NOMO-1 treated with dmso at 0.1 percent for 144 hours (cell line): ENCODE results near the gene AXL.
A peak's percentile ranks its signal among the peaks of the same experiment; 100 is the strongest.
"Not testable (repeated sequence)": the region's sequence is repeated elsewhere in the genome, so short reads cannot be mapped to it uniquely, and the experiment has no call there.

Source experiments
- DNase-seq: peaks from one replicate; lab custom pipeline; 2025; ENCODE audit not compliant: unreplicated experiment; lab: John Stamatoyannopoulos, UW

AXL gene

DNA sequence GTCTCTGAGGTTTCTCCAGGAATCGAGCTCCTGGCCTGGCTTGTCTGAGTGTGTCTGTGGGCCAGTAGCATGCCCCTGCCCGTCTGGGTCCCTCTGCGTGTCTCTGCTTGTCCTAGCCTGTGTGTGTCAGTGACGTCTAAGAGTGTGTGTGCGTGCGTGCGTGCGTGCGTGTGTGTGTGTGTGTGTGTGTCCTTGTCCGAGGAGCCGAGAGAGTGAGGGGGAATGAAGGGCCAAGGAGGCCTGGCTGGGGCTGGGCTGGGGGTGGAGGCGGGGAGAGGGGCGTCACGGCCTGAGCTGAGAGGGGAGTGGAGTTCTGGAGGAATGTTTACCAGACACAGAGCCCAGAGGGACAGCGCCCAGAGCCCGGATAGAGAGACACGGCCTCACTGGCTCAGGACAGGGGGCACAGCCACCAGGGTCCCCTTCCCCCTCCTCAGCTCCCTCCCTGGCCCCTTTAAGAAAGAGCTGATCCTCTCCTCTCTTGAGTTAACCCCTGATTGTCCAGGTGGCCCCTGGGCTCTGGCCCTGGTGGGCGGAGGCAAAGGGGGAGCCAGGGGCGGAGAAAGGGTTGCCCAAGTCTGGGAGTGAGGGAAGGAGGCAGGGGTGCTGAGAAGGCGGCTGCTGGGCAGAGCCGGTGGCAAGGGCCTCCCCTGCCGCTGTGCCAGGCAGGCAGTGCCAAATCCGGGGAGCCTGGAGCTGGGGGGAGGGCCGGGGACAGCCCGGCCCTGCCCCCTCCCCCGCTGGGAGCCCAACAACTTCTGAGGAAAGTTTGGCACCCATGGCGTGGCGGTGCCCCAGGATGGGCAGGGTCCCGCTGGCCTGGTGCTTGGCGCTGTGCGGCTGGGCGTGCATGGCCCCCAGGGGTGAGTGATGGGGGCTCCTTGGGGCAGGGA, at the start of gene AXL:
AXL (plus strand) TSS at position 609 of the 893 bp plus-strand sequence; CDS start at position 779, 170 bp downstream.
- no peak for DNase-seq

DNA sequence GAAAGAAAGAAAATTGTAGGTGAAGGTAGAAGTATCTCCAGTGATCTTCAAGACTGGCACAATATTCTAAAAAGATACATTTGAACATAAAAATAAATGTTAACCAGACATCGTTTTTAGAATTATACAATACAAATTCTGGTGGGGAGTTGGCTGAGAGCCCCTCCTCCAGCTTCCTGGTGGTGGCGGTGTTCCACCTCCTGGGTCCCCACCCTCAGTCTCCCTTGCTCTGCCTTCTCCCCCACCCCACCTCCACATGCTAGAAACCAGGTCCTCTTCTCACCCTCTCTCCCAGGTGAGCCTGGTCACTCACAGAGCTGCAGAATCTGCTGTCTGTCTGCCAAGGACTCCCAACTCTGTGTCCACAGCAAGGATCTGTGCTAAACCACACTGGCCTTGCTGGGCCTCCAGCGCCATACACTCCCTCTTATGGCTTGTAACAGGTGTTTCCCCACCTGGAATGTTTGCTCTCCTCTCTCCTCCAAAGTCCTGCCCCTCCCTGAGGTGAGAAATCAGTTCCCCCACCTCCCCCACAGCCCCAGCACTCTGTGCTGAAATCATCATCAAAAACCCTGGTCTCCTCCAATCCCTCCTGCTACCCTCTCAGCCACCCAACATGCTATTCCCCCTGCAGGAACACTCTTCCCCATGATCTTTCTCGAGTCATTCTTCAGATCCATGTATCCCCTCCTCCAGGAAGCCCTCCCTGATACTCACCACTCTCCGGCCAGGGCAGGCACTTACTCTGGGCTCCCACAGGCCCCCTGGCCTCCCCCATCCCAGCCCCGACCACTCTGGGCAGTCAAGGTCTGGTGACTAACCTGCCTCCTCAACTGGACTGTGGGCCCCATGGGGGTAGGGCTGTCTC, 46.5 kb upstream of the AXL start:
- no peak for DNase-seq

DNA sequence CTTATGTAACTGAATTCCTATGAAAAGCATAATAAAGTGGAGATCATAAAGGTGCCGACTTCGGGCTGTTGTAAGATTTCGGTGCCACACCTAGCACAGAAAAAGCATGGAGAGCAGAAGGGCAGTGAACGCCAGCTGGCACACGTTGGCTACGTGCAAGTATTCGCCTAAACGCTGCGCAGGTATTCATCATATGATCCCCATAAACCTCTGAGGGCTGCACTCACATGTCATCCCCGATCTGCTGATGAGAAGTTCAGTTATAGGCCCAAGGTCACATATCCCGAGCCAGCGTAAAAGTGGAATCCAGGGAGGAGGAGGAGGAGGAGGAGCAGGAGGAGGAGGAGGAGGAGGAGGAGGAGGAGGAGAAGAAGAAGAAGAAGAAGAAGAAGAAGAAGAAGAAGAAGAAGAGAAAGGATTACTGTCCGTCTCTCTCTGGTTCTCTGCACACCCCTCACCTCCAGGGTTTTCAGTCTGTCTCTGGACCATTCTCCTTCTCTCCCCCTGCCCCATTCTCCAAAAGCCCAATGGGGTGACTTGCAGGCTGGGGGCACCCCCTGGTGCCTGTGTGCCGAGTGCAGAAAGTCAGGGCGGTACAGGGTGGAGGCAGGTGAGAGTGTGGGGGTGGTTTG, 44.6 kb upstream of the AXL start:
- no peak for DNase-seq

DNA sequence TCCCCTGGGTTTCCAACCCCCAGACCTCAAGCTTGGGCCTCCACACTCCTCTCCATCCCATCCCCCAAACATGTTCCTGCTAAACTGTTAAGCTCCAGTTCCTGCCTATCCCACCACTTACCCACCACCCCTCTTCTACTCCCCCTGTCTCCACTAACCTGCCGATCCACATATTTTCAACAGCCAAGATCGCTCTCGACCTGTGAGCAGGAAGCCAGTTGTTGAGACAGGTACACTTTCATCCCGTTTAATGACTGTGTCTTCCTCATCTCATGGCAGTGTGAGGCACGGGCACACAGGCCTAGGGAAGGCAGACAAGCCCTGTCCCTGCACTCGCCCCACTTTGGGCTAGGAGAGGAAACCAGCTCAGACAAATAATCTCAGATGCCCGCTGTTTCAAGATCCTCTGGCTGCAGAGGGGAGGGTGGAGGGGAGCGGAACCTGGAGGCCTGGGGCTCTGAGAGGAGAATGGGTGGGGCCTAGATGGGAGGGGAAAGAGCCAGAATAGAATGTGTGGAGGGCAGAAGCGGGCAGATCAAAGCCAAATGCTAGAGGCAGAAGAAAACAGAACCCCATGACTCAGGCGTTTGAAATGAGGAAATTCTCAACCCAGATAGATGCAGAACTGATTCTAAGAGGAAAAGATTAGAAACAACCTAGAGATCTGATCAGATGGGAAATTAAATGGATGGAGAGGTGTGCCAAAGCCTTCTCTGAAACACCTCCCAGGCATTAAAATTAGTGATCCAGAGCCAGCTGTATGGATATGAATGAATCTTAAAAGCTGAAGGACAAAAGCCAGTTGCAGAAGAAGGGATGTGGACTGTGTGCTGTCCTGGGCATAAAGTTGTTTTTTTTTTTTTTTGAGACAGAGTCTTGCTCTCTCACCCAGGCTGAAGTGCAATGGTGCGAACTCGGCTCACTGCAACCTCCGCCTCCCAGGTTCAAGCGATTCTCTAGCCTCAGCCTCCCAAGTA, 42.9 kb upstream of the AXL start:
- peak; percentile 98 for DNase-seq

DNA sequence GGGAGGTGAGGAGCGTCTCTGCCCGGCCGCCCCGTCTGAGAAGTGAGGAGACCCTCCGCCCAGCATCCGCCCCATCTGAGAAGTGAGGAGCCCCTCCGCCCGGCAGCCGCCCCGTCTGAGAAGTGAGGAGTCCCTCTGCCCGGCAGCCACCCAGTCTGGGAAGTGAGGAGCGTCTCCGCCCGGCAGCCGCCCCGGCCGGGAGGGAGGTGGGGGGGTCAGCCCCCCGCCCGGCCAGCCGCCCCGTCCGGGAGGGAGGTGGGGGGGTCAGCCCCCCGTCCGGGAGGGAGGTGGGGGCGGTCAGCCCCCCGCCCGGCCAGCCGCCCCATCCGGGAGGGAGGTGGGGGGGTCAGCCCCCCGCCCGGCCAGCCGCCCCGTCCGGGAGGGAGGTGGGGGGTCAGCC, 38.9 kb upstream of the AXL start:
- DNase-seq, result not testable (repeated sequence)

DNA sequence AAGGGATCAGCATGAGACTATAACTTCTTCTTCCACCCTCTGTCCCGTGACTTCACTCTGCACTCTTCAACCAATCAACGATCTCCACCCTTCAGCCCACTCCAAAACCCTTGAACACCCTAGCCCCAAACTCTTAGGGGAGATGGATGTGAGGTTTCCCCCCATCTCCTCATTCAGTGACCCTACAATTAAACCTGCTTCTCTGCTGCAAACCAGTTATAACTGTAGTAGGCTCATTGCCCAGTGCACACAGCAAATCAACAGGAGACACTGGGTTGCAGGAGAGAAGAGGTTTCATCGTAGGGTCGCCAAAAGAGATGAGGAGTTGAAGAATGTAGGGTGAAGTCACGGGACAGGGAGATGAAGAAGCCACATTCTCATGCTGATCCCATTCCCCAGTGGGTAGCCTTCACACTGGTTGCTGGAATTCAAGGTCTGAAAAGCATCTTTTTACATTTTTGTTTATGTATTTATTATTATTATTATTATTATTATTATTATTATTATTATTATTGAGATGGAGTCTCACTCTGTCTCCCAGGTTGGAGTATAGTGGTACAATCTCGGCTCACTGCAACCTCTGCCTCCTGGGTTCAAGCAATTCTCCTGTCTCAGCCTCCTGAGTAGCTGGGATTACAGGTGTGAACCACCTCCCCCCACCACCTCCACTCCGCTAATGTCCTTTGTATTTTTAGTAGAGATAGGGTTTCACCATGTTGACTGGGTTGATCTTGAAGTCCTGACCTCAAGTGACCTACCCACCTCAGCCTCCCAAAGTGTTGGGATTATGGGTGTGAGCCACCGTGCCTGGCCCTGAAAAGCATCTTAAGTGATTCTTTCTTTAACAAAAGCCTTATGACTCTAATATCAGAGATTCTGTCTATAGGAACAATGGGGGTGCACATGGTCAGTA, 31.8 kb upstream of the AXL start:
- no peak for DNase-seq

DNA sequence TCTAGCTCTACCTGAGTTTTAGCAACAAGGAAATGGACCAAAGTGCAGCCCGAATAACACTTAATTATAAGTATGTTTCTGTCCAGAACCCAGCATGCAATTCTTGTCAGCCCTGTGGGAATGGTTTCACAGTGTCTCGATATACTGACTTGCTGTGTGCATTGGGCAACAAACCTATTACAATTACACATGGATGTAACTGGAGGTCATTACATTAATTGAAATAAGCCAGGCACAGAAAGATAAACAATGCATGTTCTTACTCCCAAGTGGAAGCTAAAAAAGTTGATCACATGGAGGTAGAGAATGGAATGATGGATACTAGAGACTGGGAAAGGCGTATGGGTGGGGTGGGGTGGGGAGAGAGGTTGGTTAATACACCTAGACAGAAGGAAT, 31.1 kb upstream of the AXL start:
- DNase-seq, result no peak

DNA sequence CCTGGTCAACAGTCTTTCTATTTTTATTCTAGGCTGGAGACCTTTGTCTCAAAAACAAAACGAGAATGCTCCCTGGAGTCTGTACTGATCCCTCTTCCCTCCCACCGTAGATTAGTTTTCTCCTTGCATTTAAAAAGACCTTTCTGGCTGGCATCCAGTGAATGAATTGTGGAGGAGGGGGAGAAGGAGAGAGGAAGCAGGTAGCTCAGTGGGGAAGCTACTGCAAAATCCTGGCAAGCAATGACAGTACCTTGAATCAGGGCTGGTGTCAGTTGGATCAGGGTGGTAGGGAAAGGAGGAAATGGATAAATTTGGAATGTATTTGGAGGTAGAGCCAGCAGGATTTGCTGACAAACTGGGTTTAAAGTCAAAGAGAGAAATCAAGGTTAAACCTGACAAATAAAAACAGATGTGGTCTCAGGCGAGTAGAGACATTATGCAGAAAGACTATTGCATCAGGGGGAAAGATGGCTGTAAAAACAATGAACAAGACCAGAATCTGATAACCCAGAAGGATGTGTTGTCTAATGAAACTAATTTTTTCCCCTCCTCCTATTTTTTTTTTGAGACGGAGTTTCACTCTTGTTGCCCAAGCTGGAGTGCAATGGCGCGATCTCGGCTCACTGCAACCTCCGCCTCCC, 29.5 kb upstream of the AXL start:
- DNase-seq, result no peak

DNA sequence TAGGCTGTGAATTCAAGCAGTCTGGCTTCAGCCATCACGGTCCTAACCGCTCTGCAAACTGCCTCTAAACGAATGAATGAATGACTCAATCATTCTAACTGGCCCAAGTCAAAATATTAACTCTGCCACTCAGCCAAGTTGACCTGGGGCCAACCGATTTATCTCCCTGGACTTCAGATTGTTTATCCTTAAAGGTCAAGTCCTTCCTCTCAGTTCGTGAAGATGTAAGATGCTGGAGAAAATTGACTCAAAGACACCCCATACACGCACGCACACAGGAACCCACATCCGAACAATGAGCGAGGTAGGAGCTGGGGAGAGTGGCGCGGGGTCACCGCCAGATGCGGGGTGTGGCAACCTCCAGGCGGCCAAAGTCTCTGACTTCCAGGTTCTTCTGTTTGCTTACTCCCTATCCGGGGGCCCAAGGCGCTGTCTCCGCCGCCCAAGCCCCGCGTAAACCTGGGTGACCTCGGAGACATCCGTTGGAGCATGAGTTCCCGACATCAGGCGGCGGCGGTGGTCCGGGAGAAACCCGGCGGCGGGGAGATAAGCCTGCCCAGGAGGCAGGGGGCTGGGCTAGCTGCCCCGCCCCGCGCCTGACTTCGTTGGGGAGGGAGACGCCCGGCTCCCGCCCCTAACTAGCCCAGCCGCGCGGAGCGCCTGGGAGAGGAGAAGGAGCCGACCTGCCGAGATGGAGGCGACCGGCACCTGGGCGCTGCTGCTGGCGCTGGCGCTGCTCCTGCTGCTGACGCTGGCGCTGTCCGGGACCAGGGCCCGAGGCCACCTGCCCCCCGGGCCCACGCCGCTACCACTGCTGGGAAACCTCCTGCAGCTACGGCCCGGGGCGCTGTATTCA, 26.2 kb upstream of the AXL start, which contains the start of gene CYP2S1:
CYP2S1 (plus strand) TSS at position 646 of the 856 bp plus-strand sequence; CDS start at position 692, 46 bp downstream.
- no peak for DNase-seq

DNA sequence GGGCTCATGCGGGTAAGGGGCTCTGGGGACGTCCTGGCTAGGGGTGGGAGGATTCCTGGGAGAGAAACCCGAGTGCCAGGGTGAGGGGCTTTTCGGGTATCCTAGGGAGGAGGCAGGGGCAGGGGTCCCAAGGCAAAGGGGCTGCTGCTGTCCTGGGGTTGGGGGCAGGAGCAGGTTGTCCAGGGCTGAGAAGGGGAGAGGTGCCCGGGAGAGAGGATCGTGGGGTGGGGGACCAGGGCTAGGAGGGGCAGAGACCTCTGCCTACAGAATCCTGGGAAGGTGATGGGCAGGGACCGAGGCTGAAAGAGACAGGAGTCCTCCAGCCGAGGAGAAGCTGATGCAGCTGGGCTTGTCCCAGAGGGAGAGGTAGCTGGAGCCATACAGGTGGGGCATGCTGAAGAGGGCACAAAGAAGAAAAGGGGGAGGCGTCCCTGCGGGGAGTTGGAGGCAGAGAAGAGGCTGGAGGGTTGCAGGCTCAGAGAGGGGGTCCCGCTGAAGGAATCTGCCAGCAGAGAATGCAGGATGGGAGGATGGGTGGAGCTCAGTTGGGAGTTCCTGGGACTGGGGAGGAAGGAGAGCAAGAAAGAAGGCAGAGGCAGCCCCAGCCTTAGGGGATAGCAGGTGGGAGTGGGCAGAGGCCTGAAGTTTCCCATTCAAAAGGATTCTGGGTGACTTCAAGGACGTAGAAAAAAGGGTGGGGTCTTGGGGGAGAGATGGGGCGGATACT, 25.4 kb upstream of the AXL start:
- DNase-seq, result no peak

DNA sequence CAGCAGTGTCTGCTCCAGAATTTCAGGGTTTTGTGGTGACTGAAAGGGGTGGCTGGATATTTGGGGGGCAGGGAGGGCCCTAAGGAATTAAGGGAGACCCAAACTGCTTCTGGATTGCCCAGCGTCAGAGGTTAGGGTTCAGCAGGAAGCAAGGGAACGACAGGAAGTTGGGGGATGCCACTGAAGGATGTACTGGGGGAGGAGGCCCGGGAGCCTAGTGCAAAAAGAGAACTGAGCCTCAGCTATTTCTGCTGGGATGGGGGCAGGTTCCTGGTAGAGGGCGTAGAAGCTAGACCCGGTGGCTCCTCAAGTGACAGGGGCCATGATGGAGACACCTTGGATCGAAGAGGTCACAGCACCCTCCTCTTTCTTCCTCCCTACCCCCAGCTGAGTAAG, 24.9 kb upstream of the AXL start:
- DNase-seq, result no peak

DNA sequence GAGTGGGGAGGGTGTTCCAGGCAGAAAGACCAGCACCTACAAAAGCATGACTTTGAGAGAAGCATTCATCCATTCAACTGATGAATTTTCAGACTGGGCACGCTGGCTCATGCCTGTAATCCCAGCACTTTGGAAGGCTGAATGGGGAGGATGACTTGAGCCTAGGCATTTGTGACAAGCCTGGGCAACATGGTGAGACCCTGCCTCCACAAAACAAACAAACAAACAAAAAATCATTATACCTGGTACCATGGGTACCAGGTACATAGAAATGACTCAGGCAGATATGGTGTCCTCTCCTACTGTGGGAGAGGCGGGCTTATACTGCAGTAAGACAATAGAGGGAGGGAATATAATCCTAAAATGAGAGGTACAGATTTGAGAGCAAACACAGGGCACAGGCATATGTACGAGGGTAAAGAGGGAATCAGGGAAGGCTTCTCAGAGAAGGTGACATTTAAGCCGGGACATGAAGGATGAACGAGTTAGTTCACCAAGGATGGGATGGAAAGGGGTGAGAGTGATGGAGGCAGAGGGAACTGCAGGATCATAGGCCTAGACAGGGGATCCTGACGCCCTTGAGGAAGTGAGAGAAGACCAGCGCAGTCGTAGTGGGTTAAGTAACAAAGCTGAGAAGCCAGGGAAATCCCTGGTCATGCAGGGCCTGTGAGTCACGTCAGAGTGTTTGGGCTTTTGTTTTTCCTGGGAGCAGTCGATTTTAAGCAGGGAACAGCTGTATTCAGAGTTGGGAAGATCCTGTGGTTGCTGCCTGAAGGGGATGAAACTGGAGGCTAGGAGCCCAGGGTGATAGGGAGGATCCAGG, 23.1 kb upstream of the AXL start:
- no peak for DNase-seq

DNA sequence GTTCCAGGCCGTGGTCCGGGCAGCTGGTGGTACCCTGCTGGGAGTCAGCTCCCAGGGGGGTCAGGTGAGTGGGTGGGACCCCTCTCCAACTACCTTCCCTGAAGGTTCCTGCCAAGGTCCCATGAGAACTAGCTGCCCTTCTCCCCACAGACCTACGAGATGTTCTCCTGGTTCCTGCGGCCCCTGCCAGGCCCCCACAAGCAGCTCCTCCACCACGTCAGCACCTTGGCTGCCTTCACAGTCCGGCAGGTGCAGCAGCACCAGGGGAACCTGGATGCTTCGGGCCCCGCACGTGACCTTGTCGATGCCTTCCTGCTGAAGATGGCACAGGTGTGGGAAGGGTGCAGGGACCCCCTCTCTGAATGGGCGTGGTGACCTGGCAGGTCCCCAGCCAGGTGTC, 20.5 kb upstream of the AXL start:
- DNase-seq, result no peak

DNA sequence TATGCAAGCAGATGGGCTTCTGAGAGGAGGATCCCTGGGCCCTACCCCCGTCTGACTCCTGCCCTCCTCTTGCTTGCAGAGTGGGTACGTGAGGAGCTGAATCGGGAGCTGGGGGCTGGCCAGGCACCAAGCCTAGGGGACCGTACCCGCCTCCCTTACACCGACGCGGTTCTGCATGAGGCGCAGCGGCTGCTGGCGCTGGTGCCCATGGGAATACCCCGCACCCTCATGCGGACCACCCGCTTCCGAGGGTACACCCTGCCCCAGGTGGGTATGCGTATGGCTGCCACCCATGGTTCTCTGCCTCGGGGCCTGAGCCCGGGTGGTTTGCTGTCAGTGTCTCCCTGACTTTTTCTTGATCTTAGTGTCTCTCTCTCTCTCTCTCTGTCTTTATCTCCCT, 15.7 kb upstream of the AXL start:
- DNase-seq, result no peak

DNA sequence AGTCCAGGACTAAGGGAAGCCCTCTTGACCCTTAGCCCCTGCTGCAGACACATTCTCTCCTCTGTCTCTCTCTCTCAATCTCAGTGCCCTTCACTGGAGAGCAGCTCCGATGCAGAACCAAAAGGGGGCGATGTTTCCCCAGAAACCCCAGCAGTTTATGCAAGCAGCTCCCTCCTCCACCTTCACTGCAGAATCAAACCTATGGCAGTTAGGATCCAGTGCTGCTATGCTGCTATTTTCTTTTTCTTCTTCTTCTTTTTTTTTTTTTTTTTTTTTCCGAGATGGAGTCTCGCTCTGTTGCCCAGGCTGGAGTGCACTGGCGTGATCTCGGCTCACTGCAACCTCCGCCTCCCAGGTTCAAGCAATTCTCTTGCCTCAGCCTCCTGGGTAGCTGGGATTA, 14.7 kb upstream of the AXL start:
- peak; percentile 53 for DNase-seq

DNA sequence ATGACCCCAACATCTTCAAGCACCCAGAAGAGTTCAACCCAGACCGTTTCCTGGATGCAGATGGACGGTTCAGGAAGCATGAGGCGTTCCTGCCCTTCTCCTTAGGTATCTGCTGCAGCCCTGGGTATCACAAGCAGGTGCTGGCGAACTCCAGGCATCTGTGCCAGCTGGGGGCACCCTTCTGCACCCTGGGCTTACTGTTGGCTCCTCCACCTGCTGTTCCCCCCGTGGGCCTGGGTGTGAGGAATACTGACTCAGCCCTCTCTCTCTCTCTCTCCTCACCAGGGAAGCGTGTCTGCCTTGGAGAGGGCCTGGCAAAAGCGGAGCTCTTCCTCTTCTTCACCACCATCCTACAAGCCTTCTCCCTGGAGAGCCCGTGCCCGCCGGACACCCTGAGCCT, 13.0 kb upstream of the AXL start:
- no peak for DNase-seq
